A673 (cell line): ENCODE results near the gene SLC35E4.

Source experiments
- CTCF ChIP-seq: fragments of 300-800, 200-600 bp; sonication (generic); conservative IDR thresholded peaks from 2 replicates; pipeline ENCODE4 v1.5.1; 2017; ENCODE audit warnings: low read depth, mild to moderate bottlenecking, antibody characterized with exemption, low read length, moderate library complexity, mixed read lengths
- EZH2 ChIP-seq: fragments of 200-600 bp; sonication (generic); IDR thresholded peaks from 2 replicates; pipeline ENCODE4 v1.6.1; 2017; ENCODE audit warnings: borderline replicate concordance, low read depth, mild to moderate bottlenecking, mixed read lengths, antibody characterized with exemption, low read length; ENCODE audit not compliant: poor library complexity, severe bottlenecking

GRCh38 chr22:30640839-30641430, 5.4 kb downstream of the SLC35E4 start:
- TF ChIP-seq CTCF (no peak), EZH2 (no peak)
